Measurements from ENCODE around the gene COL8A2.
A peak's percentile ranks its signal among the peaks of the same experiment; 100 is the strongest.

Gene COL8A2

GRCh38 chr1:36154335-36154734 lies 29.3 kb upstream of the COL8A2 start:
- peaks cover 0 to 7% (median 0%) of the 10 kb centered on the region in 4 experiments for H3K36me3 ChIP-seq (ENCODE audit: control insufficient read depth in 4 of 4, insufficient read depth in 4 of 4, low read length in 3 of 4)
- ChIA-PET CTCF (interaction anchor here (1.1 to 9.5 kb wide), 6 partner anchors 7 to 131 kb away, joined by 3 to 134 read pairs (median 9); partner anchors contain the start of gene THRAP3), POLR2A (interaction anchor here (0.5 kb wide), 1 partner anchor 20 kb away, joined by 3 read pairs; no protein-coding TSS in a partner anchor)
- H3K27me3 ChIP-seq (replicated peaks in 2 of 5; ENCODE audit: control insufficient read depth in 4 of 5, insufficient read depth in 5 of 5, low read length in 4 of 5), result no peaks in the 10 kb centered on the region
- H3K9me3 ChIP-seq (ENCODE audit: control extremely low read depth in 1 of 5, control insufficient read depth in 4 of 5, insufficient read depth in 2 of 5, low read depth in 1 of 5, low read length in 4 of 5), result no peaks in the 10 kb centered on the region
- DNase-seq, result no peak
- H3K27ac ChIP-seq (ENCODE audit: insufficient read depth in 1 of 2, low read depth in 1 of 2, low read length in 2 of 2, poor library complexity in 1 of 2, severe bottlenecking in 2 of 2), result peak overlapping the region in 1 of 2 experiments; percentile 95
- WGBS (ENCODE audit: insufficient coverage), result 100% methylated on average over 4 of the region's 6 CpGs
- H3K4me1 ChIP-seq (ENCODE audit: control extremely low read depth in 1 of 4, control insufficient read depth in 4 of 4, insufficient read depth in 4 of 4, low read length in 3 of 4), result peaks cover 12 to 77% (median 70%) of the 10 kb centered on the region in 4 experiments
- H3K4me3 ChIP-seq (ENCODE audit: control insufficient read depth in 1 of 7, extremely low read depth in 1 of 7, insufficient read depth in 4 of 7, low read depth in 2 of 7, low read length in 6 of 7), result no peak overlapping the region

DNA sequence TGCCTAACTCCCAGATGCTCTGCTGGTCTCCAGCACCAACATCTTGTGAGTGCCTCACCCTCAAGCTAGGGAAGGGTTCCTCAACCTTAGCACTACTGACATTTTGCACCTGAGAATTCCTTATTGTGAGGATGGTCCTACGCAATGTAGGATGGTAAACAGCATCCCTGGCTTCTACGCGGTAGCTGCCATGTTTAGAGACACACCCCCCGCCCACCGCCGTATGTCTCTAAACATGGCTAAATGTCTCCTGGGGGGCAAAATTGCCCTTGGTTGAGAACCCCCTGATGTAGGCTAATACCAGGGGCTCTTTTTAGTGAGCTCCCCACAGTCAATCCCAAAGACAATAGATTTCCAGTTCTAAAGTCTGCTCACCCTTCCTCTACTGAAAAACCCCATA lies 28.5 kb upstream of the COL8A2 start:
- POLR2A ChIA-PET, result no interaction called here

GRCh38 chr1:36151845-36152203 lies 26.8 kb upstream of the COL8A2 start:
- Histone ChIP-seq H3K9me3 (ENCODE audit: control extremely low read depth in 1 of 5, control insufficient read depth in 4 of 5, insufficient read depth in 2 of 5, low read depth in 1 of 5, low read length in 4 of 5) (no peaks in the 10 kb centered on the region), H3K27ac (ENCODE audit: insufficient read depth in 1 of 2, low read depth in 1 of 2, low read length in 2 of 2, poor library complexity in 1 of 2, severe bottlenecking in 2 of 2) (peak overlapping the region in 1 of 2 experiments; percentile 79), H3K36me3 (ENCODE audit: control insufficient read depth in 4 of 4, insufficient read depth in 4 of 4, low read length in 3 of 4) (peaks cover 0 to 5% (median under 1%) of the 10 kb centered on the region in 4 experiments), H3K4me3 (ENCODE audit: control insufficient read depth in 1 of 7, extremely low read depth in 1 of 7, insufficient read depth in 4 of 7, low read depth in 2 of 7, low read length in 6 of 7) (peak overlapping the region in 3 of 7 experiments; percentile 28 to 92 (median 60)), H3K27me3 (replicated peaks in 2 of 5; ENCODE audit: control insufficient read depth in 4 of 5, insufficient read depth in 5 of 5, low read length in 4 of 5) (no peaks in the 10 kb centered on the region), H3K4me1 (ENCODE audit: control extremely low read depth in 1 of 4, control insufficient read depth in 4 of 4, insufficient read depth in 4 of 4, low read length in 3 of 4) (peaks cover 16 to 66% (median 57%) of the 10 kb centered on the region in 4 experiments)
- 100% methylated on average over 1 of the region's 3 CpGs for WGBS (ENCODE audit: insufficient coverage)
- peak in 2 of 3 donors; percentile 44 to 52 for DNase-seq
- CTCF ChIA-PET, result interaction anchor here (6.7 to 9.5 kb wide), 2 partner anchors 10 to 34 kb away, joined by 98 to 134 read pairs; no protein-coding TSS in a partner anchor
- POLR2A ChIA-PET, result interaction anchor here (1.4 to 3.2 kb wide), 3 partner anchors 9 to 36 kb away, joined by 3 to 36 read pairs (median 3); no protein-coding TSS in a partner anchor

More for the DNA sequence above, 28.5 kb upstream of the COL8A2 start:
- Histone ChIP-seq H3K27ac (ENCODE audit: insufficient read depth in 1 of 2, low read depth in 1 of 2, low read length in 2 of 2, poor library complexity in 1 of 2, severe bottlenecking in 2 of 2) (no peak overlapping the region), H3K4me1 (ENCODE audit: control extremely low read depth in 1 of 4, control insufficient read depth in 4 of 4, insufficient read depth in 4 of 4, low read length in 3 of 4) (peaks cover 16 to 73% (median 67%) of the 10 kb centered on the region in 4 experiments), H3K9me3 (ENCODE audit: control extremely low read depth in 1 of 5, control insufficient read depth in 4 of 5, insufficient read depth in 2 of 5, low read depth in 1 of 5, low read length in 4 of 5) (no peaks in the 10 kb centered on the region), H3K27me3 (replicated peaks in 2 of 5; ENCODE audit: control insufficient read depth in 4 of 5, insufficient read depth in 5 of 5, low read length in 4 of 5) (no peaks in the 10 kb centered on the region), H3K4me3 (ENCODE audit: control insufficient read depth in 1 of 7, extremely low read depth in 1 of 7, insufficient read depth in 4 of 7, low read depth in 2 of 7, low read length in 6 of 7) (peak overlapping the region in 1 of 7 experiments; percentile 28), H3K36me3 (ENCODE audit: control insufficient read depth in 4 of 4, insufficient read depth in 4 of 4, low read length in 3 of 4) (peaks cover 0 to 3% (median 0%) of the 10 kb centered on the region in 4 experiments)
- DNase-seq, result no peak
- WGBS (ENCODE audit: insufficient coverage), result 96% methylated on average over 6 of the region's 6 CpGs
- CTCF ChIA-PET, result interaction anchor here (1.2 to 9.5 kb wide), 7 partner anchors 8 to 132 kb away, joined by 3 to 134 read pairs (median 7); partner anchors contain the start of gene THRAP3

GRCh38 chr1:36151134-36151844 lies 26.3 kb upstream of the COL8A2 start:
- Histone ChIP-seq H3K4me1 (ENCODE audit: control extremely low read depth in 1 of 4, control insufficient read depth in 4 of 4, insufficient read depth in 4 of 4, low read length in 3 of 4) (peaks cover 16 to 66% (median 57%) of the 10 kb centered on the region in 4 experiments), H3K36me3 (ENCODE audit: control insufficient read depth in 4 of 4, insufficient read depth in 4 of 4, low read length in 3 of 4) (peaks cover 0 to 5% (median 3%) of the 10 kb centered on the region in 4 experiments), H3K27me3 (replicated peaks in 2 of 5; ENCODE audit: control insufficient read depth in 4 of 5, insufficient read depth in 5 of 5, low read length in 4 of 5) (no peaks in the 10 kb centered on the region), H3K9me3 (ENCODE audit: control extremely low read depth in 1 of 5, control insufficient read depth in 4 of 5, insufficient read depth in 2 of 5, low read depth in 1 of 5, low read length in 4 of 5) (no peaks in the 10 kb centered on the region), H3K27ac (ENCODE audit: insufficient read depth in 1 of 2, low read depth in 1 of 2, low read length in 2 of 2, poor library complexity in 1 of 2, severe bottlenecking in 2 of 2) (peak overlapping the region in 1 of 2 experiments; percentile 79), H3K4me3 (ENCODE audit: control insufficient read depth in 1 of 7, extremely low read depth in 1 of 7, insufficient read depth in 4 of 7, low read depth in 2 of 7, low read length in 6 of 7) (peak overlapping the region in 5 of 7 experiments; percentile 33 to 92 (median 50))
- WGBS (ENCODE audit: insufficient coverage), result no CpG with 5 or more reads among the region's 1 CpG
- ChIA-PET CTCF (interaction anchor here (0.9 to 9.5 kb wide), 7 partner anchors 10 to 138 kb away, joined by 3 to 134 read pairs (median 20); partner anchors contain the start of gene THRAP3), POLR2A (interaction anchor here (0.6 to 3.2 kb wide), 4 partner anchors 10 to 120 kb away, joined by 3 to 36 read pairs (median 8); no protein-coding TSS in a partner anchor)
- DNase-seq, result no peak

DNA sequence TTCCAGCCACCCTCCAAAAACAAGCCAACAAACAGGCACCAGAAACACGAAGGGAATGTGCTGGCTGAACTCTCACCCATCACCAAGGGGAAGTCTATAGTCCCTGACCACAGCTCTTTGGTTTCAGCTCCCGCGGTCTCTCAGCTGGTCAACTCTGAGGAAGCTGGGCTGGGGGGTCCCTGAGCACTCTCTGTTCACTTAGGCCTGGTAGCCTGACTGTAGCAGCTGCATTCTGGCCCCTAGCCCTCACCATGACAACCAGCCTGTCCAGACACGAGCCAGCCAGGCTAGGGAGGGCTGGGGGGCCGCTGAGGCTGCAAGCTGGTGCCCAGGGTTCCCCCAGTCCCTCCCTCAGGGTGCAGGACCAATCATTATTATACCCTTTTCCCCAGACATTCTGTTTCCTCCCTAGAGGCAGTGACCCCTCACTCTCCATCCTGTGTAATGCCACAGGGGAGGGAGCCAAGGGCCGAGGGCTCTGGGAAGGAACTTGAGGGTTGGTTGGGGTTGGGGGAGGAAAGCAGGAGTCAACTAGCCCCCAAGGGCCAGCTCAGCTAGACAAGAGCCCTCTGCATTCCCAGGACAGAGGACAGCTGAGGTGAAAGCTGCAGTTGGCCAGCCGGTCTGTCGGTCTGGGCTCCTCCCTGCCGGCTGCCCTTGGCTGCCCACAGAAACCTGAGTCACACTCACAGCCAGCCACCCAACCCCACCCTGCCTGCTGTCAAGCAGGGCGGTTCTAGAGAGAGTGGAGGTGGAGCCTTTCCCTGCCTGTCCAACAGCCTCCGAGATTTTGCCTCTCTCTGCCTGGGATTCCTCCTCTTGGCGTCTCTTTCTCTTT lies 25.5 kb upstream of the COL8A2 start:
- WGBS (ENCODE audit: insufficient coverage), result 25% methylated on average over 8 of the region's 12 CpGs

DNA sequence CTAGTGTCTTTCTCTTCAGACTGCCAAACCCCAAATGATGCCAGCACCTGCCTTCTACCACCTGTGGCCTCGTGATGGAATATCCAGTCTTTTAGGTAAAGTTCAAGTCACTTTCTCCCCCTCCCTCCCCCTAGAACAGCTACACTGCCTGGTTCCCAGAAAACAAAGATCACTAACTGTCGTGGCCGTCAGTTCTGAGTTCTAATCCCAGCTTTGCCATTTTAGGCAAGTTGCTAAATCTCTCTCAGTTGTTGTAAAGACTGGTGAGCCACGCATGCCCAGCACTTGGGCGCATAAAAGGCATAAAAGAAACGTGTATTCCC lies 24.9 kb upstream of the COL8A2 start:
- ChIA-PET POLR2A (interaction anchor here (0.6 to 3.2 kb wide), 11 partner anchors 11 to 236 kb away, joined by 3 to 36 read pairs (median 4); partner anchors contain the start of genes SH3D21 and THRAP3), CTCF (interaction anchor here (0.6 to 9.5 kb wide), 29 partner anchors 12 to 144 kb away, joined by 3 to 134 read pairs (median 5); partner anchors contain the start of gene THRAP3)
- Histone ChIP-seq H3K4me3 (ENCODE audit: control insufficient read depth in 1 of 7, extremely low read depth in 1 of 7, insufficient read depth in 4 of 7, low read depth in 2 of 7, low read length in 6 of 7) (peak overlapping the region in 6 of 7 experiments; percentile 27 to 92 (median 55)), H3K36me3 (ENCODE audit: control insufficient read depth in 4 of 4, insufficient read depth in 4 of 4, low read length in 3 of 4) (peaks cover 0 to 8% (median 3%) of the 10 kb centered on the region in 4 experiments), H3K27ac (ENCODE audit: insufficient read depth in 1 of 2, low read depth in 1 of 2, low read length in 2 of 2, poor library complexity in 1 of 2, severe bottlenecking in 2 of 2) (peak overlapping the region; percentile 25 to 79), H3K4me1 (ENCODE audit: control extremely low read depth in 1 of 4, control insufficient read depth in 4 of 4, insufficient read depth in 4 of 4, low read length in 3 of 4) (peaks cover 16 to 59% (median 52%) of the 10 kb centered on the region in 4 experiments), H3K27me3 (replicated peaks in 2 of 5; ENCODE audit: control insufficient read depth in 4 of 5, insufficient read depth in 5 of 5, low read length in 4 of 5) (no peaks in the 10 kb centered on the region), H3K9me3 (ENCODE audit: control extremely low read depth in 1 of 5, control insufficient read depth in 4 of 5, insufficient read depth in 2 of 5, low read depth in 1 of 5, low read length in 4 of 5) (no peaks in the 10 kb centered on the region)
- WGBS (ENCODE audit: insufficient coverage), result 62% methylated on average over 4 of the region's 6 CpGs
- DNase-seq, result no peak

More for the DNA sequence above, 25.5 kb upstream of the COL8A2 start:
- H3K9me3 ChIP-seq (ENCODE audit: control extremely low read depth in 1 of 5, control insufficient read depth in 4 of 5, insufficient read depth in 2 of 5, low read depth in 1 of 5, low read length in 4 of 5), result no peaks in the 10 kb centered on the region
- H3K36me3 ChIP-seq (ENCODE audit: control insufficient read depth in 4 of 4, insufficient read depth in 4 of 4, low read length in 3 of 4), result peaks cover 0 to 5% (median 3%) of the 10 kb centered on the region in 4 experiments
- ChIA-PET CTCF (interaction anchor here (0.6 to 9.5 kb wide), 28 partner anchors 11 to 143 kb away, joined by 3 to 134 read pairs (median 5); partner anchors contain the start of gene THRAP3), POLR2A (interaction anchor here (0.6 to 3.2 kb wide), 10 partner anchors 10 to 236 kb away, joined by 3 to 36 read pairs (median 5); partner anchors contain the start of gene THRAP3)
- H3K4me3 ChIP-seq (ENCODE audit: control insufficient read depth in 1 of 7, extremely low read depth in 1 of 7, insufficient read depth in 4 of 7, low read depth in 2 of 7, low read length in 6 of 7), result peak overlapping the region in 5 of 7 experiments; percentile 33 to 92 (median 60)
- H3K27me3 ChIP-seq (replicated peaks in 2 of 5; ENCODE audit: control insufficient read depth in 4 of 5, insufficient read depth in 5 of 5, low read length in 4 of 5), result no peaks in the 10 kb centered on the region
- peak overlapping the region; percentile 46 to 79 for H3K27ac ChIP-seq (ENCODE audit: insufficient read depth in 1 of 2, low read depth in 1 of 2, low read length in 2 of 2, poor library complexity in 1 of 2, severe bottlenecking in 2 of 2)
- DNase-seq, result peak; percentile 63 to 90 (median 88)
- peaks cover 16 to 64% (median 57%) of the 10 kb centered on the region in 4 experiments for H3K4me1 ChIP-seq (ENCODE audit: control extremely low read depth in 1 of 4, control insufficient read depth in 4 of 4, insufficient read depth in 4 of 4, low read length in 3 of 4)

Data from common myeloid progenitor, CD34-positive (primary cell).